Measurements from ENCODE around the gene MYMX. TPM values are rescaled to one million over a fixed set of nuclear protein-coding genes. Genes with fewer than 3 reads are reported as not detected.

The MYMX gene
- total and polyA plus RNA-seq, 2 of the 4 experiments (the other 2 are of a cell fraction) = not detected

- no peak for TF ChIP-seq USF2 (IDR thresholded peaks at IDR 0.05; ENCODE audit: low read depth, low read length)
Measured at GRCh38 chr6:44216677-44217331, at the start of gene MYMX (continued).

- H3K27me3 ChIP-seq (ENCODE audit: control insufficient read depth, insufficient read depth, low read length) = peaks cover 47% of the 10 kb centered on the region
- 67% methylated on average over 1 of the region's 1 CpG; no CpG with 5 or more reads in 1 of the 2 experiments for WGBS, 2 experiments (ENCODE audit: extremely low coverage in 2 of 2, insufficient read length in 1 of 2)
- no peak overlapping the region for H3K23ac ChIP-seq (ENCODE audit: low read depth, low read length)
- no peak overlapping the region for H3K4ac ChIP-seq (ENCODE audit: low read depth, low read length)
- H2AK5ac ChIP-seq (ENCODE audit: low read depth, low read length) = no peak overlapping the region
- H3K9ac ChIP-seq (ENCODE audit: low read depth, low read length) = no peak overlapping the region
- BruUV-seq (replicated peaks) = no TSS peak
- no peak overlapping the region for H3K4me2 ChIP-seq (ENCODE audit: low read depth, low read length)
- no peak for ATAC-seq (ENCODE audit: low read depth)
- no peak overlapping the region for H4K91ac ChIP-seq (ENCODE audit: insufficient read depth, low read depth, low read length)
- H2BK120ac ChIP-seq (ENCODE audit: low read depth, low read length) = no peak overlapping the region
- in situ Hi-C loops (cut with MboI; ENCODE audit: low sequenced_read_pairs) = loop anchor here (10.0 kb wide), 1 partner anchor 167 kb away; no protein-coding TSS in a partner anchor
- H3K9me1 ChIP-seq (ENCODE audit: insufficient read depth, low read length) = no peaks in the 10 kb centered on the region
- H2BK15ac ChIP-seq (ENCODE audit: low read depth, low read length) = no peak overlapping the region
- H2AK9ac ChIP-seq (replicated peaks; ENCODE audit: low read depth, low read length, poor library complexity) = no peak overlapping the region
- no peaks in the 10 kb centered on the region for H3K36me3 ChIP-seq (ENCODE audit: control insufficient read depth, insufficient read depth, low read length)
- H4K5ac ChIP-seq (ENCODE audit: low read depth, low read length) = no peak overlapping the region
- no peak overlapping the region for H3K18ac ChIP-seq (ENCODE audit: low read depth, low read length)
- no peak overlapping the region for H3K4me3 ChIP-seq (ENCODE audit: insufficient read depth, low read depth, low read length)
- no peak overlapping the region for H4K8ac ChIP-seq (ENCODE audit: low read depth in 2 of 2, low read length in 2 of 2)
- dilution Hi-C loops (cut with HindIII; ENCODE audit: low sequenced_read_pairs, unreplicated experiment) = no loop called here
- no peak overlapping the region for H2AFZ ChIP-seq (replicated peaks; ENCODE audit: low read length, poor library complexity)
- POLR2A ChIA-PET (ENCODE audit: unreplicated experiment) = no interaction called here
- no peak overlapping the region for H2BK20ac ChIP-seq (ENCODE audit: low read depth, low read length)
- no peak overlapping the region for H3K27ac ChIP-seq (ENCODE audit: insufficient read depth, low read length)
- H3K14ac ChIP-seq (replicated peaks; ENCODE audit: low read depth, low read length) = no peak overlapping the region
- CTCF ChIA-PET = interaction anchor here (0.6 kb wide), 1 partner anchor 46 kb away, joined by 4 read pairs; no protein-coding TSS in a partner anchor
- H3K56ac ChIP-seq (ENCODE audit: extremely low read depth, insufficient read depth, low read length) = no peak overlapping the region
- H3K4me1 ChIP-seq (ENCODE audit: control insufficient read depth, insufficient read depth, low read length) = no peaks in the 10 kb centered on the region
- no peaks in the 10 kb centered on the region for H3K79me1 ChIP-seq (ENCODE audit: low read depth in 1 of 2, low read length in 2 of 2)
- no peak for DNase-seq
- H4K20me1 ChIP-seq (ENCODE audit: insufficient read depth, low read length) = no peaks in the 10 kb centered on the region
- peaks cover 2% of the 10 kb centered on the region for H3K9me3 ChIP-seq (ENCODE audit: control insufficient read depth, insufficient read depth, low read length)
- intact Hi-C loops (cut with micrococcal nuclease) = no loop called here
- H2BK5ac ChIP-seq (ENCODE audit: low read depth, low read length, poor library complexity, severe bottlenecking) = no peak overlapping the region
- TF ChIP-seq MAFK (IDR thresholded peaks at IDR 0.05; ENCODE audit: low read depth, low read length) (no peak), CEBPB (IDR thresholded peaks at IDR 0.05; ENCODE audit: low read depth, low read length) (no peak), CHD1 (IDR thresholded peaks at IDR 0.05; ENCODE audit: low read depth, low read length) (no peak), ELK1 (IDR thresholded peaks at IDR 0.05; ENCODE audit: borderline replicate concordance, low read depth, low read length) (no peak), SMC3 (IDR thresholded peaks at IDR 0.05; ENCODE audit: low read depth, low read length) (no peak), CTCF (conservative IDR thresholded peaks at IDR 0.05; ENCODE audit: low read depth, low read length) (no peak), RAD21 (IDR thresholded peaks at IDR 0.05; ENCODE audit: low read length) (no peak), RFX5 (IDR thresholded peaks at IDR 0.05; ENCODE audit: low read depth, low read length) (no peak), BHLHE40 (IDR thresholded peaks at IDR 0.05; ENCODE audit: low read depth, low read length) (no peak), NFE2L2 (IDR thresholded peaks at IDR 0.05; ENCODE audit: low read depth, low read length) (no peak), FOS (IDR thresholded peaks at IDR 0.05; ENCODE audit: low read depth, low read length) (no peak), RCOR1 (IDR thresholded peaks at IDR 0.05; ENCODE audit: insufficient replicate concordance, low read length) (no peak)
Measured at GRCh38 chr6:44167567-44167966, 49.2 kb upstream of the MYMX start.

Measured in IMR-90 (cell line).